Loucy (cell line): ENCODE measurements around the gene SPAG9.

Experiments used
- H2AFZ ChIP-seq: fragments of 200-600 bp; sonication (generic); 2 replicates; pipeline ENCODE4 v1.6.0; 2016; ENCODE audit warnings: antibody characterized with exemption, mild to moderate bottlenecking, low read length, moderate library complexity
- H3F3A ChIP-seq: fragments of 200-600 bp; 2 replicates; pipeline ENCODE4 v1.6.0; 2016; ENCODE audit warnings: antibody characterized with exemption, low read depth, mild to moderate bottlenecking
- H3K27me3 ChIP-seq: fragments of 200-600 bp; sonication (generic); 2 replicates; pipeline ENCODE4 v1.6.1; 2014; ENCODE audit warnings: low read length, mild to moderate bottlenecking; ENCODE audit not compliant: insufficient read depth, poor library complexity, severe bottlenecking
- H3K36me3 ChIP-seq: fragments of 200-600 bp; sonication (generic); 2 replicates; pipeline ENCODE4 v1.6.1; 2016; ENCODE audit warnings: low read length; ENCODE audit not compliant: insufficient read depth
- H3K4me1 ChIP-seq: fragments of 200-600 bp; sonication (generic); 2 replicates; pipeline ENCODE4 v1.5.1; 2014; ENCODE audit warnings: low read length, mild to moderate bottlenecking; ENCODE audit not compliant: insufficient read depth, poor library complexity, severe bottlenecking
- H3K4me2 ChIP-seq: fragments of 200-600 bp; sonication (generic); 2 replicates; pipeline ENCODE4 v1.6.0; 2014; ENCODE audit warnings: antibody characterized with exemption, low read length, low read depth, mild to moderate bottlenecking; ENCODE audit not compliant: poor library complexity, severe bottlenecking
- H3K4me3 ChIP-seq: fragments of 200-600 bp; sonication (generic); 2 replicates; pipeline ENCODE4 v1.5.1; 2014; ENCODE audit warnings: low read length, mild to moderate bottlenecking, mixed read lengths; ENCODE audit not compliant: poor library complexity, severe bottlenecking
- H3K79me2 ChIP-seq: fragments of 200-600 bp; sonication (generic); 2 replicates; pipeline ENCODE4 v1.6.1; 2014; ENCODE audit warnings: low read length; ENCODE audit not compliant: insufficient read depth
- H3K9ac ChIP-seq: fragments of 200-600 bp; sonication (generic); 2 replicates; pipeline ENCODE4 v1.6.0; 2014; ENCODE audit warnings: mild to moderate bottlenecking, low read depth, low read length, moderate library complexity; ENCODE audit not compliant: poor library complexity, severe bottlenecking
- H3K9me2 ChIP-seq: fragments of 200-600 bp; sonication (generic); replicated peaks from 2 replicates; pipeline ENCODE4 v1.6.1; 2016; ENCODE audit warnings: low read depth, low read length, mixed read lengths
- H3K9me3 ChIP-seq: fragments of 200-600 bp; sonication (generic); 2 replicates; pipeline ENCODE4 v1.6.1; 2014; ENCODE audit warnings: mild to moderate bottlenecking, antibody characterized with exemption, low read length, low read depth; ENCODE audit not compliant: insufficient read depth
- H4K20me1 ChIP-seq: fragments of 200-600 bp; sonication (generic); 2 replicates; pipeline ENCODE4 v1.6.0; 2014; ENCODE audit warnings: antibody characterized with exemption, low read length, mild to moderate bottlenecking; ENCODE audit not compliant: insufficient read depth, poor library complexity, severe bottlenecking
- EZH2phosphoT487 ChIP-seq: fragments of 200-600 bp; IDR thresholded peaks from 2 replicates; pipeline ENCODE4 v1.6.1; 2018; ENCODE audit warnings: antibody characterized with exemption, mild to moderate bottlenecking, moderate library complexity, borderline replicate concordance
- TF ChIP-seq, protein P1 (sequence below): fragments of 200-600 bp; sonication (generic); conservative IDR thresholded peaks from 2 replicates; pipeline ENCODE4 v1.5.1; 2014; ENCODE audit warnings: mild to moderate bottlenecking, antibody characterized with exemption, low read length

SPAG9 gene

DNA sequence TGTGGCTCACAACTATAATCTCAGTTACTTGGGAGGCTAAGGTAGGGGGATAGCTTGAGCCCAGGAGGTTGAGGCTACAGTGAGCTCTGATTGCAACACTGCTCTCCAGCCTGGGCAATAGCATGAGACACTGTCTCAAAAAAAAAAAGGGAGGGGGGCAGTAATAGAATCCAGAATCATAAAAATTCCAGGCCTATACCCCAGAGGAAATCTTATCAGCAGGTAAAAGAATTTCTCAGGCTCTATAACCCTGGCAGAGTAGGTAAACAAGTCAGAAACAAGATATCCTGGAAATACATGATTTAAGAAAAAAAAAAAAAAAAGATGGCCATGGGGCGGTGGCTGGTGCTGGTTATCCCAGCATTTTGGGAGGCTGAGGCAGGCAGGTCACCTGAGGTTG is 12.9 kb downstream of the SPAG9 start:
- no peak overlapping the region for H2AFZ ChIP-seq
- H3K9me3 ChIP-seq: no peaks in the 10 kb centered on the region
- peaks cover 9% of the 10 kb centered on the region for H3K4me1 ChIP-seq
- no peak overlapping the region for H3K9ac ChIP-seq
- no peak overlapping the region for H3K4me2 ChIP-seq
- H4K20me1 ChIP-seq: peaks cover 36% of the 10 kb centered on the region
- no peak for TF ChIP-seq EZH2phosphoT487
- TF ChIP-seq, protein P1, sequence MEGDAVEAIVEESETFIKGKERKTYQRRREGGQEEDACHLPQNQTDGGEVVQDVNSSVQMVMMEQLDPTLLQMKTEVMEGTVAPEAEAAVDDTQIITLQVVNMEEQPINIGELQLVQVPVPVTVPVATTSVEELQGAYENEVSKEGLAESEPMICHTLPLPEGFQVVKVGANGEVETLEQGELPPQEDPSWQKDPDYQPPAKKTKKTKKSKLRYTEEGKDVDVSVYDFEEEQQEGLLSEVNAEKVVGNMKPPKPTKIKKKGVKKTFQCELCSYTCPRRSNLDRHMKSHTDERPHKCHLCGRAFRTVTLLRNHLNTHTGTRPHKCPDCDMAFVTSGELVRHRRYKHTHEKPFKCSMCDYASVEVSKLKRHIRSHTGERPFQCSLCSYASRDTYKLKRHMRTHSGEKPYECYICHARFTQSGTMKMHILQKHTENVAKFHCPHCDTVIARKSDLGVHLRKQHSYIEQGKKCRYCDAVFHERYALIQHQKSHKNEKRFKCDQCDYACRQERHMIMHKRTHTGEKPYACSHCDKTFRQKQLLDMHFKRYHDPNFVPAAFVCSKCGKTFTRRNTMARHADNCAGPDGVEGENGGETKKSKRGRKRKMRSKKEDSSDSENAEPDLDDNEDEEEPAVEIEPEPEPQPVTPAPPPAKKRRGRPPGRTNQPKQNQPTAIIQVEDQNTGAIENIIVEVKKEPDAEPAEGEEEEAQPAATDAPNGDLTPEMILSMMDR: no peak
- H3K4me3 ChIP-seq: no peak overlapping the region
- H3K27me3 ChIP-seq: no peaks in the 10 kb centered on the region
- no peaks in the 10 kb centered on the region for H3K9me2 ChIP-seq
- peaks cover 3% of the 10 kb centered on the region; the same call in 1 of the 2 replicates for H3K36me3 ChIP-seq
- peaks cover 85% of the 10 kb centered on the region for H3K79me2 ChIP-seq
- no peaks in the 10 kb centered on the region for H3F3A ChIP-seq

DNA sequence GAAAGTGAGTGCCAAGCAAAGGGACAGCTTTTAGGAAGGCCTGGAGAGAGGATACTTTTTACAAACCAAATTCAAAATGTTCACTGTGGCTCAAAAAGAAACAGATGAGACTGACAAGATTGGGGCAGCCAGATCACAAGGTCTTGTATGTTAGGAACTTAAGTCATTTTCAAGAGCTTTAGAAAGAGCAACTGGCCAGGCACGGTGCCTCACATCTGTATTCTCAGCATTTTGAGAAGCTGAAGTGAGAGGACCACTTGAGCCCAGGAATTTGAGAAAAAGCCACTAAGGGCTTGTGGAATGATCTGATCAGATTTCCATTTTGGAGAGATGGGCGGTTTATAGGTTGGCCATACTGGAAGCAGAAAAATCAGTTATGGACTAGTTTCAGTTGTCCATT is 17.2 kb downstream of the SPAG9 start:
- no peak overlapping the region for H2AFZ ChIP-seq
- no peaks in the 10 kb centered on the region for H3K9me3 ChIP-seq
- no peaks in the 10 kb centered on the region for H3K27me3 ChIP-seq
- H3K36me3 ChIP-seq: no peaks in the 10 kb centered on the region; the same call in 1 of the 2 replicates
- H3K9ac ChIP-seq: no peak overlapping the region
- H3K9me2 ChIP-seq: no peaks in the 10 kb centered on the region
- H3K79me2 ChIP-seq: peaks cover 79% of the 10 kb centered on the region
- peaks cover 22% of the 10 kb centered on the region for H4K20me1 ChIP-seq
- no peak overlapping the region for H3K4me3 ChIP-seq
- H3K4me2 ChIP-seq: no peak overlapping the region
- H3F3A ChIP-seq: no peaks in the 10 kb centered on the region
- peaks cover 3% of the 10 kb centered on the region for H3K4me1 ChIP-seq
- TF ChIP-seq, protein P1: no peak
- TF ChIP-seq EZH2phosphoT487: no peak

DNA sequence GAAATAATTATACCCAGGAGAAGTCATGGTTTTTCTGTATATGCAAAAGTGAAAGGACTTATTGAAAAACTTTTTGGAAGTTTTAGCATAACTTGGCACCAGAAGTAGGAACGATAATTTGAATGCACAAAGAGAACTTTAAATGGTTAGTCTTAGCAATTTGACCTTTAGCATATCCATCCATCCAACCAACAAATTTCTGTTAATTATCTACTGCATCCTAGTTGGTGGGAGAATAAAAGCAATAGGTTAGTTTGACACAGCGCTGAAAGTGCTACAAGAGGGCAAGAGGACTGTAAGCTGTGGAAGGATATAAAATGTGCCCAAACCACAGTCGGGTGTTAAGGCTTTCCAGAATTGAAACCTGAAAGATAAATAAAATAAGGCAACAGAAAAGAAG is 17.6 kb downstream of the SPAG9 start:
- H3K4me2 ChIP-seq: no peak overlapping the region
- no peak overlapping the region for H2AFZ ChIP-seq
- no peaks in the 10 kb centered on the region for H3K27me3 ChIP-seq
- peaks cover 79% of the 10 kb centered on the region for H3K79me2 ChIP-seq
- no peak for TF ChIP-seq EZH2phosphoT487
- TF ChIP-seq, protein P1: no peak
- H3F3A ChIP-seq: no peaks in the 10 kb centered on the region
- H3K36me3 ChIP-seq: no peaks in the 10 kb centered on the region; the same call in 1 of the 2 replicates
- no peak overlapping the region for H3K9ac ChIP-seq
- no peak overlapping the region for H3K4me3 ChIP-seq
- H4K20me1 ChIP-seq: peaks cover 24% of the 10 kb centered on the region
- H3K9me3 ChIP-seq: no peaks in the 10 kb centered on the region
- H3K9me2 ChIP-seq: no peaks in the 10 kb centered on the region
- peaks cover 3% of the 10 kb centered on the region for H3K4me1 ChIP-seq
